BJ (cell line): ENCODE data around the gene GRIN1. TPM values are rescaled to one million over a fixed set of nuclear protein-coding genes. Genes with fewer than 3 reads are reported as not detected.

Experiments used
- CTCF ChIA-PET: fragments of 350-600 bp; formaldehyde crosslinking; extraction: SDS; loops from one replicate; lab custom pipeline; 2021; ENCODE audit warnings: antibody characterized with exemption, inconsistent platforms; lab: Yijun Ruan, JAX
- POLR2A ChIA-PET: fragments of 300-600 bp; sonication (Branson Sonifier 250); formaldehyde crosslinking; extraction: SDS; loops from one replicate; lab custom pipeline; 2021; ENCODE audit warnings: antibody characterized with exemption; lab: Charles Lee
- DNase-seq: peaks from one replicate; pipeline ENCODE4 v3.0.0-alpha.2; 2011; ENCODE audit warnings: low read depth
- H3K27me3 ChIP-seq: 2 replicates; pipeline ENCODE4 v1.6.0; 2011; ENCODE audit warnings: low read length; ENCODE audit not compliant: control insufficient read depth, insufficient read depth
- H3K36me3 ChIP-seq: 2 replicates; pipeline ENCODE4 v1.5.1; 2011; ENCODE audit warnings: low read length; ENCODE audit not compliant: control insufficient read depth, insufficient read depth
- H3K4me3 ChIP-seq: 2 replicates; pipeline ENCODE4 v1.5.1; 2011; ENCODE audit warnings: low read depth, mild to moderate bottlenecking, control low read depth, low read length
- polyA plus RNA-seq: library from polyadenylated mRNA; depleted of rRNA; stranded (reverse); fragments of >200 nt; gene quantifications from 2 replicates; pipeline ENCODE4 v1.2.3, GENCODE V29; 2011
- TF ChIP-seq, protein P1 (sequence below): IDR thresholded peaks from 2 replicates; pipeline ENCODE4 v1.5.1; 2011; ENCODE audit warnings: low read depth, mild to moderate bottlenecking, control low read depth, inconsistent platforms, low read length, moderate library complexity; ENCODE audit not compliant: insufficient read depth

The GRIN1 gene
- polyA plus RNA-seq, 1 experiment = 0.10 TPM

DNA sequence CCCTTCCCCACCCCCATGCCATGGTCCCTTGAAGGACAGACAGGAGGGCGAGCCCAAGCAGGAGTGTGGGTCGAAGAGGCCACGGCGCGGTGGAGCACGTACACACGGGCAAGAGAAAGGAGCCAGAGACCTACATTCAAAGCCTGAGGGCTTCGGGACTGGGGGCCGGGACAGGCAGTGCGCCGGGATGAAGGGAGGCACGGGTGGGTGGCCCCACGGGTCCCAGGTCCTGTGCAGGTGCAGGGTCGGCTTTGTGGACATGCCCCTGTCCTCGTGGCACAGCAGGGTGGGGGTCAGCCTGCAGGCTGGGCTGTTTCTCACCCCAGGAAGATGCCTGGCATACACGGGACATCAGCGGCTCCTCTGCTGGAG lies 21.1 kb downstream of the GRIN1 start:
- ChIA-PET POLR2A (no interaction called here), CTCF (interaction anchor here (1.0 kb wide), 1 partner anchor 11 kb away, joined by 3 read pairs; no protein-coding TSS in a partner anchor)
- Histone ChIP-seq H3K36me3 (no peaks in the 10 kb centered on the region), H3K27me3 (peaks cover 22% of the 10 kb centered on the region), H3K4me3 (no peak overlapping the region)
- no peak for DNase-seq
- TF ChIP-seq, protein P1, sequence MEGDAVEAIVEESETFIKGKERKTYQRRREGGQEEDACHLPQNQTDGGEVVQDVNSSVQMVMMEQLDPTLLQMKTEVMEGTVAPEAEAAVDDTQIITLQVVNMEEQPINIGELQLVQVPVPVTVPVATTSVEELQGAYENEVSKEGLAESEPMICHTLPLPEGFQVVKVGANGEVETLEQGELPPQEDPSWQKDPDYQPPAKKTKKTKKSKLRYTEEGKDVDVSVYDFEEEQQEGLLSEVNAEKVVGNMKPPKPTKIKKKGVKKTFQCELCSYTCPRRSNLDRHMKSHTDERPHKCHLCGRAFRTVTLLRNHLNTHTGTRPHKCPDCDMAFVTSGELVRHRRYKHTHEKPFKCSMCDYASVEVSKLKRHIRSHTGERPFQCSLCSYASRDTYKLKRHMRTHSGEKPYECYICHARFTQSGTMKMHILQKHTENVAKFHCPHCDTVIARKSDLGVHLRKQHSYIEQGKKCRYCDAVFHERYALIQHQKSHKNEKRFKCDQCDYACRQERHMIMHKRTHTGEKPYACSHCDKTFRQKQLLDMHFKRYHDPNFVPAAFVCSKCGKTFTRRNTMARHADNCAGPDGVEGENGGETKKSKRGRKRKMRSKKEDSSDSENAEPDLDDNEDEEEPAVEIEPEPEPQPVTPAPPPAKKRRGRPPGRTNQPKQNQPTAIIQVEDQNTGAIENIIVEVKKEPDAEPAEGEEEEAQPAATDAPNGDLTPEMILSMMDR = no peak

DNA sequence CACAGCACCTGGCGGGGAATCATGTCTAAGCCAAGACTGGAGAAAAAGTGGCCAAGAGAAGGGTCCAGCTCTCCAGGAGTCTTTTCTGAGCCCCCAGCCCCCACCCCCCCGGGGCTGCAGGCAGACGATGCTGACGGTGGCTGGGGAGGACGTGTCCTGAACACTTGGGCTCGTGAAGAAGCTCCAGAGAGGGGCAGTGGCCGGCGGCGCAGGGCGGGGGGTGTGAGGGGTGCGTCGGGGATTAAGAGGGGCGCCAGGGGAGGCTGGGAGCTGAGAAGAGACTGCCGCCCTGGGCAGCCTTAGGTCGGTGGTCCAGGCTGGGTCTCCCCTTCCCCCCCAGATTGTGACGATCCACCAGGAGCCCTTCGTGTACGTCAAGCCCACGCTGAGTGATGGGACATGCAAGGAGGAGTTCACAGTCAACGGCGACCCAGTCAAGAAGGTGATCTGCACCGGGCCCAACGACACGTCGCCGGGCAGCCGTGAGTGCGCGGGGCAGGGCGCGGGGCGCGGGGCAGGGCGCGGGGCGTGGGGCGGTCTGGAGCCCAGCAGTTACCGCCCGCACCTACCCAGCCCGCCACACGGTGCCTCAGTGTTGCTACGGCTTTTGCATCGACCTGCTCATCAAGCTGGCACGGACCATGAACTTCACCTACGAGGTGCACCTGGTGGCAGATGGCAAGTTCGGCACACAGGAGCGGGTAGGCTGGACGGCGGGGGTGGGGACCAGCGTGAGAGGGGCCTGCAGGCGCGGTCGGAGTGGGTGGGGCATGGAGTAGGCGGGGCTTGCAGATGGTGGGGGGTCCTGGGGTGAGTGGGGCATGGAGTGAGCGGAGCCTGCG lies 22.0 kb downstream of the GRIN1 start:
- H3K4me3 ChIP-seq = no peak overlapping the region
- ChIA-PET CTCF (interaction anchor here (1.0 kb wide), 1 partner anchor 10 kb away, joined by 3 read pairs; no protein-coding TSS in a partner anchor), POLR2A (no interaction called here)
- TF ChIP-seq, protein P1 = no peak
- no peaks in the 10 kb centered on the region for H3K36me3 ChIP-seq
- H3K27me3 ChIP-seq = peaks cover 22% of the 10 kb centered on the region
- no peak for DNase-seq

DNA sequence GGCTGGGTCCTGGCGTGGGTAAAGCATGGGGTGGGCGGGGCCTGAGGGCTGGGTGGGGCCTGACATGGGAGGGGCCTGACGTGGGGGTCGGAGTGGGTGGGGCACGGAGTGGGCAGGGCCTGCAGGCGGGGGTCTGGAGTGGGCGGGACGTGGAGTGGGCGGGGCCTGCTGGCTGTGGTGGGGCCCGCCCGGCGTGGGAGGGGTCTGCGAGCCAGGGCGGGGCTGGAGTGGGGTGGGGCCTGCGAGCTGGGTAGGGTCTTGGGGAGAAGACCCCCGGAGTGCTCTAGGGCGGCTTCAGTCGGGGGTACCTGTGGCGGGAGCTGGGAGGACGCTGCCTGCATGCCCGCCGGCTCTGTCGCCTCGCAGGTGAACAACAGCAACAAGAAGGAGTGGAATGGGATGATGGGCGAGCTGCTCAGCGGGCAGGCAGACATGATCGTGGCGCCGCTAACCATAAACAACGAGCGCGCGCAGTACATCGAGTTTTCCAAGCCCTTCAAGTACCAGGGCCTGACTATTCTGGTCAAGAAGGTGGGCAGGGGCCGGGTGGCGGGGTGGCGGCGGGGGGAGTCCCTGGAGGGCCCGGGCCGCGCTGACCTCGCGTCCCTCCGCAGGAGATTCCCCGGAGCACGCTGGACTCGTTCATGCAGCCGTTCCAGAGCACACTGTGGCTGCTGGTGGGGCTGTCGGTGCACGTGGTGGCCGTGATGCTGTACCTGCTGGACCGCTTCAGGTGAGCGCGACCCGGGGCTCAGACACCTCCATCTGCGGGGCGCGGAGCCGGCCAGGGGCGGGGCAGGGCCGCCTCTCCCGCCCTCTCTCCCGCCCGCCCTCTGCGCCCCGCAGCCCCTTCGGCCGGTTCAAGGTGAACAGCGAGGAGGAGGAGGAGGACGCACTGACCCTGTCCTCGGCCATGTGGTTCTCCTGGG lies 22.9 kb downstream of the GRIN1 start:
- no peak for DNase-seq
- TF ChIP-seq, protein P1 = no peak
- ChIA-PET POLR2A (no interaction called here), CTCF (interaction anchor here (1.0 kb wide), 1 partner anchor 65 kb away, joined by 4 read pairs; no protein-coding TSS in a partner anchor)
- H3K27me3 ChIP-seq = peaks cover 29% of the 10 kb centered on the region
- no peaks in the 10 kb centered on the region for H3K36me3 ChIP-seq
- no peak overlapping the region for H3K4me3 ChIP-seq

DNA sequence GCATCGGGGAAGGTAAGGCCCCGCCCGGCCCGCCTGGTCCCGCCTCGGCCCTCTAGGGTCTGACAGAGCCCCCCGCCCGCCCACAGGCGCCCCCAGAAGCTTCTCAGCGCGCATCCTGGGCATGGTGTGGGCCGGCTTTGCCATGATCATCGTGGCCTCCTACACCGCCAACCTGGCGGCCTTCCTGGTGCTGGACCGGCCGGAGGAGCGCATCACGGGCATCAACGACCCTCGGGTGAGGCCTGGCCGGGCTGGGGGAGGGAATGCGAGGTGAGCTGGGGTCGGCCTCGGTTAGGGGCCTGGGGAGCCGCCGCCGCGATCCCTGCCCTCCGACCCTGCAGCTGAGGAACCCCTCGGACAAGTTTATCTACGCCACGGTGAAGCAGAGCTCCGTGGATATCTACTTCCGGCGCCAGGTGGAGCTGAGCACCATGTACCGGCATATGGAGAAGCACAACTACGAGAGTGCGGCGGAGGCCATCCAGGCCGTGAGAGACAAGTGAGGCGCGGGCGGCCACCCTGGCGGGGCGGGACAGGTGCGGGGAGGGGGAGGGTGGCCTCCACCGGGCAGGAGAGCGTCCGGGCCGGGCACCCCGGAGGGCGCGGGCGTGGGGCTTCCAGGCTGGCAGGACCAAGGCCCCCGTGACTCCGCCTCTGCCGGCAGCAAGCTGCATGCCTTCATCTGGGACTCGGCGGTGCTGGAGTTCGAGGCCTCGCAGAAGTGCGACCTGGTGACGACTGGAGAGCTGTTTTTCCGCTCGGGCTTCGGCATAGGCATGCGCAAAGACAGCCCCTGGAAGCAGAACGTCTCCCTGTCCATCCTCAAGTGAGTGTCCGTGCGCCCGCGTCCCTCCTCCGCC lies 23.8 kb downstream of the GRIN1 start:
- ChIA-PET CTCF (interaction anchor here (1.0 to 1.2 kb wide), 2 partner anchors 64 to 92 kb away, joined by 3 to 4 read pairs; partner anchors contain the start of gene SAPCD2), POLR2A (no interaction called here)
- TF ChIP-seq, protein P1 = peak; percentile 21; the same call in 1 of the 2 replicates
- peak overlapping the region; percentile 40 for H3K4me3 ChIP-seq
- no peaks in the 10 kb centered on the region for H3K36me3 ChIP-seq
- H3K27me3 ChIP-seq = peaks cover 33% of the 10 kb centered on the region
- no peak for DNase-seq
